H1 (cell line): Measurements from ENCODE around the gene CLEC16A.

Experiments used
- ASH2L ChIP-seq: fragments of 200-600, 300-600 bp; sonication (generic); IDR thresholded peaks from one replicate; pipeline ENCODE4 v1.7.1; 2017; ENCODE audit warnings: low read length
- KDM5A ChIP-seq: fragments of 200-600 bp; IDR thresholded peaks from 2 replicates; pipeline ENCODE4 v1.7.1; 2012; ENCODE audit warnings: mild to moderate bottlenecking, low read length, inconsistent platforms, mixed read lengths
- POLR2A ChIP-seq, 2 experiments: IDR thresholded peaks; 1 replicate in 1 of 2; 2 replicates in 1 of 2; pipeline ENCODE4 v1.6.1; 2011; ENCODE audit warnings: low read depth in 2 of 2, low read length in 2 of 2, mild to moderate bottlenecking in 2 of 2; ENCODE audit errors: control extremely low read depth in 1 of 2
- POLR2AphosphoS5 ChIP-seq: IDR thresholded peaks from 2 replicates; pipeline ENCODE4 v1.6.1; 2011; ENCODE audit warnings: low read depth, low read length
- TF ChIP-seq, protein P1 (sequence below): IDR thresholded peaks from 2 replicates; pipeline ENCODE4 v1.6.1; 2011; ENCODE audit warnings: low read depth, mild to moderate bottlenecking, low read length; ENCODE audit not compliant: insufficient read depth
- TF ChIP-seq, protein P2 (sequence below), 3 experiments: IDR thresholded peaks; 1 replicate in 2 of 3; 2 replicates in 1 of 3; pipeline versions ENCODE4 v1.5.1 to v1.6.1; 2011; ENCODE audit warnings: low read length in 3 of 3, mild to moderate bottlenecking in 3 of 3, inconsistent platforms in 2 of 3, low read depth in 1 of 3, moderate library complexity in 1 of 3; ENCODE audit not compliant: insufficient read depth in 1 of 3; ENCODE audit errors: control extremely low read depth in 1 of 3
- TF ChIP-seq, protein P3 (sequence below): IDR thresholded peaks from 2 replicates; pipeline ENCODE4 v1.6.1; 2012; ENCODE audit warnings: low read length, inconsistent platforms

DNA sequence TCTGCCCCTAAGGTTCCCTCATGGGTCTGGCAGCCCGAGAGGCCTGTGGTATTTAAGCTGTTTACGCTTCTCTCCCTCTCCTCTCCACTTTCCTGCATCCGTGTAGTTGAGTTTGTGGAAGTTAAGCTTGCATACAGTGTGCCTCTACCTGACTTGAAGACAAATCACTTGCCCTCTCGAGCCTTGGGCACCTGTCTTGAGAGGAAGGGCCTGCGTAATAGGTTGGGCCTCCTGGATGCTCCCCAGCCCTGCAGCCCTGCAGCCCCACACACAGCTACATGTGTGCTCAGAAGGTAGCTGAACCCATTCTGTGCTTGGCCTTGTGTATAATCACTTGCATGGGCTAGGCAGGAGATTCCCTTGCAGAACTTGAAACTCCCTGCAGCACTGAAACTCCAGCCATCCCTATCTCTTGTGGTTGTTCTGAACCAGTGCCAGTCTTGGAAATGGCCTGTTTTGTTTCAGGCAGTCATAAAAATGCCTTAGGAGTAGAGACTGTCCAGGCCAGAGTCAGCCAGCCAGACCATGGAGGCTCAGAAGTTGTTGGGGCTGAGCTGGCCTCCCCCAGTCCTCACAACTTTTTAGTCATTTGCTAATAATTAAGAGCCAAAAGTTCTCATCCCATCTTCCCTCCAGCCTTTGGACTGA lies 134.6 kb downstream of the CLEC16A start:
- TF ChIP-seq POLR2AphosphoS5 (no peak), ASH2L (no peak), KDM5A (no peak), POLR2A (IDR thresholded peaks at IDR 0.05; ENCODE audit: control extremely low read depth in 1 of 2, low read depth in 2 of 2, low read length in 2 of 2) (no peak)
- TF ChIP-seq, protein P1, sequence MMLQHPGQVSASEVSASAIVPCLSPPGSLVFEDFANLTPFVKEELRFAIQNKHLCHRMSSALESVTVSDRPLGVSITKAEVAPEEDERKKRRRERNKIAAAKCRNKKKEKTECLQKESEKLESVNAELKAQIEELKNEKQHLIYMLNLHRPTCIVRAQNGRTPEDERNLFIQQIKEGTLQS: no peak
- TF ChIP-seq, protein P2, sequence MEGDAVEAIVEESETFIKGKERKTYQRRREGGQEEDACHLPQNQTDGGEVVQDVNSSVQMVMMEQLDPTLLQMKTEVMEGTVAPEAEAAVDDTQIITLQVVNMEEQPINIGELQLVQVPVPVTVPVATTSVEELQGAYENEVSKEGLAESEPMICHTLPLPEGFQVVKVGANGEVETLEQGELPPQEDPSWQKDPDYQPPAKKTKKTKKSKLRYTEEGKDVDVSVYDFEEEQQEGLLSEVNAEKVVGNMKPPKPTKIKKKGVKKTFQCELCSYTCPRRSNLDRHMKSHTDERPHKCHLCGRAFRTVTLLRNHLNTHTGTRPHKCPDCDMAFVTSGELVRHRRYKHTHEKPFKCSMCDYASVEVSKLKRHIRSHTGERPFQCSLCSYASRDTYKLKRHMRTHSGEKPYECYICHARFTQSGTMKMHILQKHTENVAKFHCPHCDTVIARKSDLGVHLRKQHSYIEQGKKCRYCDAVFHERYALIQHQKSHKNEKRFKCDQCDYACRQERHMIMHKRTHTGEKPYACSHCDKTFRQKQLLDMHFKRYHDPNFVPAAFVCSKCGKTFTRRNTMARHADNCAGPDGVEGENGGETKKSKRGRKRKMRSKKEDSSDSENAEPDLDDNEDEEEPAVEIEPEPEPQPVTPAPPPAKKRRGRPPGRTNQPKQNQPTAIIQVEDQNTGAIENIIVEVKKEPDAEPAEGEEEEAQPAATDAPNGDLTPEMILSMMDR (IDR thresholded peaks at IDR 0.05; ENCODE audit: control extremely low read depth in 1 of 3, insufficient read depth in 1 of 3, low read depth in 1 of 3, low read length in 3 of 3): no peak
- TF ChIP-seq, protein P3, sequence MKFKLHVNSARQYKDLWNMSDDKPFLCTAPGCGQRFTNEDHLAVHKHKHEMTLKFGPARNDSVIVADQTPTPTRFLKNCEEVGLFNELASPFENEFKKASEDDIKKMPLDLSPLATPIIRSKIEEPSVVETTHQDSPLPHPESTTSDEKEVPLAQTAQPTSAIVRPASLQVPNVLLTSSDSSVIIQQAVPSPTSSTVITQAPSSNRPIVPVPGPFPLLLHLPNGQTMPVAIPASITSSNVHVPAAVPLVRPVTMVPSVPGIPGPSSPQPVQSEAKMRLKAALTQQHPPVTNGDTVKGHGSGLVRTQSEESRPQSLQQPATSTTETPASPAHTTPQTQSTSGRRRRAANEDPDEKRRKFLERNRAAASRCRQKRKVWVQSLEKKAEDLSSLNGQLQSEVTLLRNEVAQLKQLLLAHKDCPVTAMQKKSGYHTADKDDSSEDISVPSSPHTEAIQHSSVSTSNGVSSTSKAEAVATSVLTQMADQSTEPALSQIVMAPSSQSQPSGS: no peak
